Measurements from ENCODE around the gene SALL3. TPM values are rescaled to one million over a fixed set of nuclear protein-coding genes. Genes with fewer than 3 reads are reported as not detected.
A peak's percentile ranks its signal among the peaks of the same experiment; 100 is the strongest.

SALL3 gene
- total RNA-seq, 6 donors from 2014 or later: 0.11 to 0.24 TPM; not detected in 4

GRCh38 chr18:78972385-78972918 is 7.2 kb upstream of the SALL3 start:
- H3K36me3 ChIP-seq: no peaks in the 10 kb centered on the region
- ATAC-seq (ENCODE audit: low FRiP score in 2 of 2) (no peak), DNase-seq (no peak)
- no peak overlapping the region for H3K4me3 ChIP-seq
- peaks cover 9 to 20% (median 16%) of the 10 kb centered on the region in 4 donors for H3K4me1 ChIP-seq
- WGBS, 2 donors: 68 to 77% methylated on average over 6 to 16 of the region's 16 CpGs
- no peak overlapping the region for H3K27ac ChIP-seq
- no peak for TF ChIP-seq EP300 (IDR thresholded peaks at IDR 0.05)
- no peak for TF ChIP-seq POLR2AphosphoS5 (IDR thresholded peaks at IDR 0.05)
- no peak for TF ChIP-seq CTCF (IDR thresholded peaks at IDR 0.05)
- TF ChIP-seq POLR2A (IDR thresholded peaks at IDR 0.05): no peak
- peaks cover 0 to 44% (median 28%) of the 10 kb centered on the region in 4 donors for H3K27me3 ChIP-seq
- H3K9me3 ChIP-seq: no peaks in the 10 kb centered on the region

GRCh38 chr18:78972930-78973331 is 6.7 kb upstream of the SALL3 start:
- ATAC-seq (ENCODE audit: low FRiP score in 2 of 2): no peak
- 2% methylated on average over 31 of the region's 31 CpGs; no CpG with 5 or more reads in 1 of the 2 donors for WGBS, 2 donors

GRCh38 chr18:78973357-78974083 is 6.1 kb upstream of the SALL3 start:
- peak in 1 of 2 donors; percentile 64 for DNase-seq
- H3K27me3 ChIP-seq: peaks cover 0 to 51% (median 33%) of the 10 kb centered on the region in 4 donors
- no peaks in the 10 kb centered on the region for H3K9me3 ChIP-seq
- ATAC-seq (ENCODE audit: low FRiP score in 2 of 2): no peak
- 2 to 4% methylated on average over 9 to 50 of the region's 82 CpGs for WGBS, 2 donors
- H3K36me3 ChIP-seq: no peaks in the 10 kb centered on the region
- TF ChIP-seq POLR2A (IDR thresholded peaks at IDR 0.05) (no peak), CTCF (IDR thresholded peaks at IDR 0.05) (no peak), EP300 (IDR thresholded peaks at IDR 0.05) (no peak), POLR2AphosphoS5 (IDR thresholded peaks at IDR 0.05) (no peak)
- peaks cover 9 to 28% (median 18%) of the 10 kb centered on the region in 4 donors for H3K4me1 ChIP-seq
- no peak overlapping the region for H3K27ac ChIP-seq
- H3K4me3 ChIP-seq: peak overlapping the region in 3 of 4 donors; percentile 3 to 6 (median 5)

More at GRCh38 chr18:78972930-78973331, 6.7 kb upstream of the SALL3 start:
- no peaks in the 10 kb centered on the region for H3K9me3 ChIP-seq
- H3K36me3 ChIP-seq: no peaks in the 10 kb centered on the region
- peaks cover 9 to 22% (median 16%) of the 10 kb centered on the region in 4 donors for H3K4me1 ChIP-seq
- no peak for TF ChIP-seq EP300 (IDR thresholded peaks at IDR 0.05)
- TF ChIP-seq CTCF (IDR thresholded peaks at IDR 0.05): no peak
- TF ChIP-seq POLR2A (IDR thresholded peaks at IDR 0.05): no peak
- no peak for TF ChIP-seq POLR2AphosphoS5 (IDR thresholded peaks at IDR 0.05)
- no peak overlapping the region for H3K27ac ChIP-seq
- peaks cover 0 to 45% (median 30%) of the 10 kb centered on the region in 4 donors for H3K27me3 ChIP-seq
- H3K4me3 ChIP-seq: peak overlapping the region in 1 of 4 donors; percentile 6
- no peak for DNase-seq

GRCh38 chr18:78974115-78974761 is 5.4 kb upstream of the SALL3 start:
- H3K9me3 ChIP-seq: no peaks in the 10 kb centered on the region
- H3K27ac ChIP-seq: no peak overlapping the region
- no peak for TF ChIP-seq POLR2A (IDR thresholded peaks at IDR 0.05)
- no peak for TF ChIP-seq EP300 (IDR thresholded peaks at IDR 0.05)
- no peak for TF ChIP-seq CTCF (IDR thresholded peaks at IDR 0.05)
- TF ChIP-seq POLR2AphosphoS5 (IDR thresholded peaks at IDR 0.05): no peak
- peaks cover 0 to 58% (median 39%) of the 10 kb centered on the region in 4 donors for H3K27me3 ChIP-seq
- WGBS, 2 donors: 0 to 9% methylated on average over 4 to 58 of the region's 77 CpGs
- DNase-seq: peak in 1 of 2 donors; percentile 83
- H3K36me3 ChIP-seq: no peaks in the 10 kb centered on the region
- peaks cover 12 to 35% (median 23%) of the 10 kb centered on the region in 4 donors for H3K4me1 ChIP-seq
- peak overlapping the region in 2 of 4 donors; percentile 2 to 5 for H3K4me3 ChIP-seq
- no peak for ATAC-seq (ENCODE audit: low FRiP score in 2 of 2)
